ENCODE results near the gene ME2.
"Not testable (repeated sequence)": the region's sequence is repeated elsewhere in the genome, so short reads cannot be mapped to it uniquely, and the experiment has no call there.

Gene ME2

DNA sequence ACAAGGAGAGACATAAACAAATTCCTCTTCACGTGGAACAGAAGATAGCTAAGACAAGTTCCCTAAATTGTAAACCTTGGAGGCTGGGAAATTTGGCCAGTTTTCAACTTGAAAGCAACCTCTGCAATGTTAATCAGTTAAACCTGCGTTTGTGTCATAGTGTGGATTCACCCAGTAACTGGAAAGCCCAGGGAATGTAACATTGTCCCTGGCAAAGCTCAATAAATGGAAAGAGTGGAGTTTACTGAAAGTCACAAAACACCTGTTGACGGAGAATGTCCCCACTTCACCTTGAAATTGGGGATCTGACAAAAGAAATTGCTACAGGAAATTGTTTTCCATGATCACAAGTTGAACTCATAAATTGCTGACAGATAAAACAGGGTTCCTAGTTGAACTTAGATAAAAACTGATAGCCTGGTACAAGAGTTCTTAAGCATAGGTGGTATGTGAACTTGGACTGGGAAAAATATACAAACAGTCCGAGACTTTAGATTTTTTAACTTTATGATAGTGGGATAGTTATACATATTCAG, 15.0 kb upstream of the ME2 start:
- Histone ChIP-seq H3K4me1 (ENCODE audit: insufficient read depth, low read length) (no peaks in the 10 kb centered on the region), H3K9ac (ENCODE audit: low read depth, low read length) (no peak overlapping the region), H3K9me3 (ENCODE audit: insufficient read depth, low read depth, low read length) (no peaks in the 10 kb centered on the region), H3K36me3 (ENCODE audit: insufficient read depth, low read depth, low read length) (no peaks in the 10 kb centered on the region), H3K27ac (ENCODE audit: low read length) (no peak overlapping the region), H3K4me3 (ENCODE audit: low read length) (no peak overlapping the region), H3K27me3 (ENCODE audit: insufficient read depth, low read length) (no peaks in the 10 kb centered on the region)

- no peaks in the 10 kb centered on the region for H3K36me3 ChIP-seq (ENCODE audit: insufficient read depth, low read depth, low read length)
- H3K9ac ChIP-seq (ENCODE audit: low read depth, low read length) = no peak overlapping the region
- no peaks in the 10 kb centered on the region for H3K27me3 ChIP-seq (ENCODE audit: insufficient read depth, low read length)
- H3K9me3 ChIP-seq (ENCODE audit: insufficient read depth, low read depth, low read length) = no peaks in the 10 kb centered on the region
- no peaks in the 10 kb centered on the region for H3K4me1 ChIP-seq (ENCODE audit: insufficient read depth, low read length)
- no peak overlapping the region for H3K27ac ChIP-seq (ENCODE audit: low read length)
- H3K4me3 ChIP-seq (ENCODE audit: low read length) = no peak overlapping the region
Observed at GRCh38 chr18:50866765-50867164, 12.2 kb upstream of the ME2 start.

DNA sequence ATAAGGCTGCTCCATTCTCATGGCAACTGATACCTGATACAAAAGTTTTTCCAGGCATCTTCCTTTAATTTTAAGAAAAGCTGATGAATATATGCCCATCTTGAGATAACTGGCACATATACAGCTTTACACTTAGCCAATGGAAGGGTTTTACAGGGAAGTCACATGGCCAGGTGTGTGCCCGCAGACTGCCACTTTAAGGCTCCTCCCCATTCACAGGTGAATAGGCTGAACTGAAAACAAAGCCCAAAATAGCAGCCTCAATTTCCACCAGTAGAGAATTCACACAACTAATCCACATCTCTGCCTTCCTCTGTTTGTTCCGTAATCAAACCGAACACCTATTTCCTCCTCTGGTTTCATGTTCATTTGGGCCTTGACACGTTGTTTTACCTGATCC, 9.8 kb upstream of the ME2 start:
- Histone ChIP-seq H3K27ac (ENCODE audit: low read length) (no peak overlapping the region), H3K36me3 (ENCODE audit: insufficient read depth, low read depth, low read length) (no peaks in the 10 kb centered on the region), H3K4me3 (ENCODE audit: low read length) (no peak overlapping the region), H3K27me3 (ENCODE audit: insufficient read depth, low read length) (no peaks in the 10 kb centered on the region), H3K9me3 (ENCODE audit: insufficient read depth, low read depth, low read length) (no peaks in the 10 kb centered on the region), H3K4me1 (ENCODE audit: insufficient read depth, low read length) (no peaks in the 10 kb centered on the region), H3K9ac (ENCODE audit: low read depth, low read length) (no peak overlapping the region)

- Histone ChIP-seq H3K36me3 (ENCODE audit: insufficient read depth, low read depth, low read length) (no peaks in the 10 kb centered on the region), H3K9ac (ENCODE audit: low read depth, low read length) (no peak overlapping the region), H3K27me3 (ENCODE audit: insufficient read depth, low read length) (no peaks in the 10 kb centered on the region), H3K4me3 (ENCODE audit: low read length) (no peak overlapping the region), H3K27ac (ENCODE audit: low read length) (no peak overlapping the region), H3K4me1 (ENCODE audit: insufficient read depth, low read length) (no peaks in the 10 kb centered on the region), H3K9me3 (ENCODE audit: insufficient read depth, low read depth, low read length) (no peaks in the 10 kb centered on the region)
Observed at GRCh38 chr18:50870138-50870845, 8.6 kb upstream of the ME2 start.

GRCh38 chr18:50871846-50872245, 7.1 kb upstream of the ME2 start:
- Histone ChIP-seq H3K9ac (ENCODE audit: low read depth, low read length) (no peak overlapping the region), H3K27me3 (ENCODE audit: insufficient read depth, low read length) (no peaks in the 10 kb centered on the region), H3K4me1 (ENCODE audit: insufficient read depth, low read length) (0 out of 2 replicates have a peak, but pooled peaks cover 4% of the 10 kb centered on the region), H3K4me3 (ENCODE audit: low read length) (no peak overlapping the region), H3K36me3 (ENCODE audit: insufficient read depth, low read depth, low read length) (no peaks in the 10 kb centered on the region), H3K27ac (ENCODE audit: low read length) (no peak overlapping the region), H3K9me3 (ENCODE audit: insufficient read depth, low read depth, low read length) (no peaks in the 10 kb centered on the region)

DNA sequence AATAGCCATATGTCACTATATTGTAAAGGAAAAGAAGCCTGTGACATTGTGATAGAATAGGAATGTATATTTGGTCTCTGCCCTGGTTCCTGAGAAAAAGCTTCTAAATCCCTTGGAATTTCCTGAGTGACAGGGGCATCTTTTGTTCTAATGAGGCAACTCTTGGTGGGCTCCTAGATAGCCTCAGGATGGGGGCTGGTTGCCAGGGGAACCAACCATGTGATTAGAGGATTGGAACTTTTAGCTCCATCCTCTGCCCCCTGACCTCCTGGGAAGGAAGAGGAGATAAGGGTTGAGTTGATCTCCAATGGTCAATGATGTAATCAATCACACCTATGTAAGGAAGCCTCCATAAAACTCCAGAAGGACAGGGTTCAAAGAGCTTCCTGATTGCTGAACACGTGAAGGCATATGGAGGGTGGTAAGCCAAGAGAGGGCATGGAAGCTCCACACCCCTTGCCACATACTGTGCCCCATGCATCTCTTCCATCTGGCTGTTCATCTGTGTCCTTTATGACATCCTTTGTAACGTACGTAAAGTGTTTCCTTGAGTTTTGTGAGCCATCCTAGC, 2.9 kb upstream of the ME2 start:
- H3K27me3 ChIP-seq (ENCODE audit: insufficient read depth, low read length) = no peaks in the 10 kb centered on the region
- no peaks in the 10 kb centered on the region for H3K9me3 ChIP-seq (ENCODE audit: insufficient read depth, low read depth, low read length)
- H3K4me1 ChIP-seq (ENCODE audit: insufficient read depth, low read length) = peaks cover 7% of the 10 kb centered on the region; the same call in 1 of the 2 replicates
- no peaks in the 10 kb centered on the region for H3K36me3 ChIP-seq (ENCODE audit: insufficient read depth, low read depth, low read length)
- no peak overlapping the region for H3K27ac ChIP-seq (ENCODE audit: low read length)
- no peak overlapping the region for H3K4me3 ChIP-seq (ENCODE audit: low read length)
- no peak overlapping the region for H3K9ac ChIP-seq (ENCODE audit: low read depth, low read length)

DNA sequence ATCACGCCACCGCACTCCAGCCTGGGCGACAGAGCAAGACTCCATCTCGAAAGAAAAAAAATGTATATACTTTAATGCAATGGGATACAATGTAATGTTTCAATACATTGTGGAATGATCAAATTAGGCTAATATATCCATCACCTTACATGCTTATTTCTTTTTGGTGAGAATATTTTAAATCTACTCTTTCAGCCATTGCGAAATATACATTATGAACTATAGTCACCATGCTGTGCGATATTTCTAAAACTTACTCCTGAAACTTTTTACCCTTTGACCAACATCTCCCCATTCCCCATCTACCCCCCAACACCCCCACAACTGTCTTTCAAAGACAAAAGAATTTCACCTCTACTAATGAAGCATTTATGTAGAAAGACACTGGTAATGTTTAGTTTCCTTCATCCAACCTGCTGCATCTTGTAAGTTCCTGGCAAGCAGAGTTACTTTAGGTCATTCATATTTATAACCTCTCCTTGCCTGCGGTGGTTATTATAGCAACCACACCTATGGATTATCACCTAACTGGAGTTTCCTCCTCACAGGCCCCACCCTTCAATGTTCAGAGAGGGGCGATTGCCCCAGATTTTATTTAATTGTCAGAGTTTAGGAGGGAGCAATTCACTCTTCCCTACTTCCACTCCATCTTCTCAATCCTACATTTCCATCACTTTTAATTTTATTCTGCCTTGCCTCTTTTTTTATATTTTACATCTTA, 1.2 kb upstream of the ME2 start:
- Histone ChIP-seq H3K27ac (ENCODE audit: low read length) (no peak overlapping the region), H3K4me1 (ENCODE audit: insufficient read depth, low read length) (peaks cover 7% of the 10 kb centered on the region; the same call in 1 of the 2 replicates), H3K36me3 (ENCODE audit: insufficient read depth, low read depth, low read length) (no peaks in the 10 kb centered on the region), H3K27me3 (ENCODE audit: insufficient read depth, low read length) (no peaks in the 10 kb centered on the region), H3K9me3 (ENCODE audit: insufficient read depth, low read depth, low read length) (no peaks in the 10 kb centered on the region), H3K4me3 (ENCODE audit: low read length) (peak overlapping the region; percentile 78), H3K9ac (ENCODE audit: low read depth, low read length) (peak overlapping the region; percentile 74; the same call in 1 of the 2 replicates)

GRCh38 chr18:50879302-50880118, 592 bp downstream of the ME2 start:
- Histone ChIP-seq H3K36me3 (ENCODE audit: insufficient read depth, low read depth, low read length) (no peaks in the 10 kb centered on the region), H3K9ac (ENCODE audit: low read depth, low read length) (peak overlapping the region; percentile 90), H3K4me3 (ENCODE audit: low read length) (peak overlapping the region; percentile 87), H3K4me1 (ENCODE audit: insufficient read depth, low read length) (peaks cover 7% of the 10 kb centered on the region; the same call in 1 of the 2 replicates), H3K27ac (ENCODE audit: low read length) (no peak overlapping the region), H3K9me3 (ENCODE audit: insufficient read depth, low read depth, low read length) (no peaks in the 10 kb centered on the region), H3K27me3 (ENCODE audit: insufficient read depth, low read length) (no peaks in the 10 kb centered on the region)

DNA sequence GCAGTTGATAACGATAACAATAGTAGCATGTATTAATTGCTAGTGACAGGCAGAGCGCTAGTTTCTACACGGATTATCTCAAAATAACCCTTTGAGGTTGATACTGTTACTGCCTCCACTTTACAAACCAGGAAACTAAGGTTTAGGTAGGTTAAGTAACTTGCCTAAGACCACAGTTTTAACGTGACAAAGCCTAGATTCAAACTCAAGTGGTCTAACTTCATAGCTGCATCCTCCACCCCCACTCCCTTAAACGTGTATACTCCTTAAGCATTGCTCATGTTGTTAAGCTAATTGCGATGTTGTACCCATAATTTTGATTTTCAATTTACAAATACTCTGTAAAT, 1.2 kb downstream of the ME2 start:
- Histone ChIP-seq H3K4me1 (ENCODE audit: insufficient read depth, low read length) (peaks cover 7% of the 10 kb centered on the region; the same call in 1 of the 2 replicates), H3K27ac (ENCODE audit: low read length) (no peak overlapping the region), H3K9ac (ENCODE audit: low read depth, low read length) (peak overlapping the region; percentile 90; the same call in 1 of the 2 replicates), H3K9me3 (ENCODE audit: insufficient read depth, low read depth, low read length) (no peaks in the 10 kb centered on the region), H3K4me3 (ENCODE audit: low read length) (peak overlapping the region; percentile 87), H3K27me3 (ENCODE audit: insufficient read depth, low read length) (no peaks in the 10 kb centered on the region), H3K36me3 (ENCODE audit: insufficient read depth, low read depth, low read length) (no peaks in the 10 kb centered on the region)

DNA sequence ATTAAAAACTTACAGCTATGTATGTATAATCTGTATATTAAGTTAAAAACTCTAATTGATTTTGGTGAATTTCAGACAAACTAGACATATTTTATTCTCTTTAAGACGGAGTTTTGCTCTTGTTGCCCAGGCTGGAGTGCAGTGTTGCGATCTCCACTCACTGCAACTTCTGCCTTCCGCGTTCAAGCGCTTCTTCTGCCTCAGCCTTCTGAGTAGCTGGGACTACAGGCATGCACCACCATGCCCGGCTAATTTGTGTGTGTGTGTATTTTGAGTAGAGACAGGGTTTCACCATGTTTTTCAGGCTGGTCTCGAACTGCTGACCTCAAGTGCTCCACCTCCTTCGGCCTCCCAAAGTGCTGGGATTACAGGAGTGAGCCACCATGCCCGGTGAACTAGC, 2.0 kb downstream of the ME2 start:
- H3K4me1 ChIP-seq (ENCODE audit: insufficient read depth, low read length); H3K9me3 ChIP-seq (ENCODE audit: insufficient read depth, low read depth, low read length); H3K36me3 ChIP-seq (ENCODE audit: insufficient read depth, low read depth, low read length); H3K27me3 ChIP-seq (ENCODE audit: insufficient read depth, low read length); H3K9ac ChIP-seq (ENCODE audit: low read depth, low read length); H3K27ac ChIP-seq (ENCODE audit: low read length): not testable (repeated sequence)
- H3K4me3 ChIP-seq (ENCODE audit: low read length) = peak overlapping the region; percentile 87; the same call in 1 of the 2 replicates

DNA sequence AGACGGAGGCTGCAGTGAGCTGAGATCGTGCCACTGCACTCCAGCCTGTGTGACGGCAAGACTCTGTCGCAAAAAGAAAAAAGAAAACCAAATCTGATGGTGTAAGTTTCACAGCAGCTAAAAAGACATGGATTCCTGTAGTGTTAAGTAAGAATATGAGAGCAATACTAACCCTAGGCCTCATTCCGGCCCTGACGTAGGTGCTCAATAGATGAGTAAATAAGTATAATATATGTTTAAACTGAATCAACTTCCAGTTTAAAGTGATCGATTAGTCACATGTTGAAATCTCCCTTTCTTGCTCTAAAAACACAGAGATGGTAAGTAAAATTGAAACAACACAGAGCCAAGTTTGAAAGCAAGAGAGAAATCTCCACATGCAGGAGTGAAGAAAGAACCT, 8.0 kb downstream of the ME2 start:
- Histone ChIP-seq H3K9me3 (ENCODE audit: insufficient read depth, low read depth, low read length) (no peaks in the 10 kb centered on the region; the same call in 1 of the 2 replicates), H3K9ac (ENCODE audit: low read depth, low read length) (no peak overlapping the region), H3K4me3 (ENCODE audit: low read length) (no peak overlapping the region), H3K27me3 (ENCODE audit: insufficient read depth, low read length) (no peaks in the 10 kb centered on the region), H3K36me3 (ENCODE audit: insufficient read depth, low read depth, low read length) (peaks cover 13% of the 10 kb centered on the region), H3K27ac (ENCODE audit: low read length) (no peak overlapping the region), H3K4me1 (ENCODE audit: insufficient read depth, low read length) (no peaks in the 10 kb centered on the region)

All from iPS-20b (cell line).